HG03039 (cell line): ENCODE data around the gene GNPAT.

ENCODE experiments used
- ATAC-seq: cut with Tn5 transposase; IDR thresholded peaks from one replicate; pipeline ENCODE4 v1.9.1; 2021; ENCODE audit warnings: mild to moderate bottlenecking, moderate library complexity; ENCODE audit not compliant: unreplicated experiment

Gene GNPAT

GRCh38 chr1:231241750-231242149 is 738 bp downstream of the GNPAT start:
- ATAC-seq, result no peak

GRCh38 chr1:231242516-231243198 is 1.6 kb downstream of the GNPAT start:
- ATAC-seq, result no peak

- ATAC-seq, result no peak
Measured at GRCh38 chr1:231248778-231249177, 7.8 kb downstream of the GNPAT start.

- no peak for ATAC-seq
Measured at GRCh38 chr1:231252336-231252735, 11.3 kb downstream of the GNPAT start.

- ATAC-seq, result no peak
Measured at GRCh38 chr1:231260351-231260750, 19.3 kb downstream of the GNPAT start.

- no peak for ATAC-seq
Measured at GRCh38 chr1:231264642-231265041, 23.6 kb downstream of the GNPAT start.

GRCh38 chr1:231265379-231265778 is 24.4 kb downstream of the GNPAT start:
- ATAC-seq, result no peak

- no peak for ATAC-seq
Measured at GRCh38 chr1:231266811-231267322, 25.9 kb downstream of the GNPAT start.

GRCh38 chr1:231272173-231272572 is 31.2 kb downstream of the GNPAT start:
- ATAC-seq, result no peak

- ATAC-seq, result no peak
Measured at GRCh38 chr1:231272880-231273279, 31.9 kb downstream of the GNPAT start.

GRCh38 chr1:231274119-231274825 is 33.3 kb downstream of the GNPAT start:
- ATAC-seq, result no peak

- no peak for ATAC-seq
Measured at GRCh38 chr1:231278100-231278790, 37.2 kb downstream of the GNPAT start.

- no peak for ATAC-seq
Measured at GRCh38 chr1:231279081-231279480, 38.1 kb downstream of the GNPAT start.

GRCh38 chr1:231279683-231280082 is 38.7 kb downstream of the GNPAT start:
- no peak for ATAC-seq

- ATAC-seq, result no peak
Measured at GRCh38 chr1:231284441-231284840, 43.4 kb downstream of the GNPAT start.

GRCh38 chr1:231286603-231287002 is 45.6 kb downstream of the GNPAT start:
- no peak for ATAC-seq

GRCh38 chr1:231295938-231296337 is 54.9 kb downstream of the GNPAT start:
- no peak for ATAC-seq

GRCh38 chr1:231301990-231302389 is 61.0 kb downstream of the GNPAT start:
- ATAC-seq, result no peak

GRCh38 chr1:231310391-231310934 is 69.5 kb downstream of the GNPAT start:
- no peak for ATAC-seq

GRCh38 chr1:231311720-231312431 is 70.9 kb downstream of the GNPAT start:
- ATAC-seq, result no peak

GRCh38 chr1:231312432-231312788 is 71.4 kb downstream of the GNPAT start:
- ATAC-seq, result no peak
